ENCODE data around the gene RANBP10. TPM values are rescaled to one million over a fixed set of nuclear protein-coding genes. Genes with fewer than 3 reads are reported as not detected.

Gene RANBP10
- total RNA-seq, 1 experiment from 2014 or later: 17.2 TPM

GRCh38 chr16:67762385-67762784 is 44.0 kb downstream of the RANBP10 start:
- DNase-seq (ENCODE audit: unreplicated experiment): no peak
- Mint-ChIP-seq H3K27me3 (ENCODE audit: insufficient read depth, unreplicated experiment) (no peaks in the 10 kb centered on the region), H3K4me1 (ENCODE audit: insufficient read depth, unreplicated experiment) (peaks cover 7% of the 10 kb centered on the region), H3K9me3 (ENCODE audit: unreplicated experiment) (no peaks in the 10 kb centered on the region), H3K4me3 (ENCODE audit: unreplicated experiment) (no peak overlapping the region), H3K36me3 (ENCODE audit: insufficient read depth, unreplicated experiment) (peaks cover 17% of the 10 kb centered on the region), H3K27ac (ENCODE audit: low read depth, unreplicated experiment) (no peak overlapping the region)
- ChIA-PET POLR2A (interaction anchor here (1.4 kb wide), 1 partner anchor 45 kb away, joined by 3 read pairs; the partner anchor contains the start of gene TSNAXIP1), CTCF (interaction anchor here (0.6 kb wide), 1 partner anchor 53 kb away, joined by 3 read pairs; no protein-coding TSS in a partner anchor)
- BruUV-seq (replicated peaks): no TSS peak
- intact Hi-C loops (cut with micrococcal nuclease): no loop called here
- TF ChIP-seq CTCF (IDR thresholded peaks at IDR 0.05; ENCODE audit: unreplicated experiment): no peak

GRCh38 chr16:67761924-67762323 is 44.4 kb downstream of the RANBP10 start:
- Mint-ChIP-seq H3K4me3 (ENCODE audit: unreplicated experiment) (no peak overlapping the region), H3K36me3 (ENCODE audit: insufficient read depth, unreplicated experiment) (peaks cover 17% of the 10 kb centered on the region), H3K4me1 (ENCODE audit: insufficient read depth, unreplicated experiment) (peaks cover 7% of the 10 kb centered on the region), H3K27me3 (ENCODE audit: insufficient read depth, unreplicated experiment) (no peaks in the 10 kb centered on the region), H3K27ac (ENCODE audit: low read depth, unreplicated experiment) (no peak overlapping the region), H3K9me3 (ENCODE audit: unreplicated experiment) (no peaks in the 10 kb centered on the region)
- intact Hi-C loops (cut with micrococcal nuclease): no loop called here
- ChIA-PET CTCF (interaction anchor here (0.6 kb wide), 1 partner anchor 54 kb away, joined by 3 read pairs; no protein-coding TSS in a partner anchor), POLR2A (interaction anchor here (1.4 kb wide), 1 partner anchor 45 kb away, joined by 3 read pairs; the partner anchor contains the start of gene TSNAXIP1)
- BruUV-seq (replicated peaks): no TSS peak
- no peak for TF ChIP-seq CTCF (IDR thresholded peaks at IDR 0.05; ENCODE audit: unreplicated experiment)
- DNase-seq (ENCODE audit: unreplicated experiment): no peak

- intact Hi-C loops (cut with micrococcal nuclease): no loop called here
- Mint-ChIP-seq H3K9me3 (ENCODE audit: unreplicated experiment) (no peaks in the 10 kb centered on the region), H3K4me1 (ENCODE audit: insufficient read depth, unreplicated experiment) (peaks cover 7% of the 10 kb centered on the region), H3K27me3 (ENCODE audit: insufficient read depth, unreplicated experiment) (no peaks in the 10 kb centered on the region), H3K36me3 (ENCODE audit: insufficient read depth, unreplicated experiment) (peaks cover 16% of the 10 kb centered on the region), H3K27ac (ENCODE audit: low read depth, unreplicated experiment) (no peak overlapping the region), H3K4me3 (ENCODE audit: unreplicated experiment) (no peak overlapping the region)
- POLR2A ChIA-PET: interaction anchor here (0.6 to 1.4 kb wide), 2 partner anchors 25 to 46 kb away, joined by 3 to 4 read pairs; partner anchors contain the start of gene TSNAXIP1
- no TSS peak for BruUV-seq (replicated peaks)
- CTCF ChIA-PET: interaction anchor here (1.2 kb wide), 1 partner anchor 239 kb away, joined by 3 read pairs; no protein-coding TSS in a partner anchor
- DNase-seq (ENCODE audit: unreplicated experiment): no peak
- no peak for TF ChIP-seq CTCF (IDR thresholded peaks at IDR 0.05; ENCODE audit: unreplicated experiment)
These were observed 45.5 kb downstream of the RANBP10 start for GRCh38 chr16:67760956-67761230.

- H3K9me3 Mint-ChIP-seq (ENCODE audit: unreplicated experiment): no peaks in the 10 kb centered on the region
- TF ChIP-seq CTCF (IDR thresholded peaks at IDR 0.05; ENCODE audit: unreplicated experiment): no peak
- no peak for DNase-seq (ENCODE audit: unreplicated experiment)
- intact Hi-C loops (cut with micrococcal nuclease): no loop called here
- peaks cover 16% of the 10 kb centered on the region for H3K36me3 Mint-ChIP-seq (ENCODE audit: insufficient read depth, unreplicated experiment)
- H3K4me3 Mint-ChIP-seq (ENCODE audit: unreplicated experiment): no peak overlapping the region
- BruUV-seq (replicated peaks): no TSS peak
- no peaks in the 10 kb centered on the region for H3K27me3 Mint-ChIP-seq (ENCODE audit: insufficient read depth, unreplicated experiment)
- H3K4me1 Mint-ChIP-seq (ENCODE audit: insufficient read depth, unreplicated experiment): peaks cover 7% of the 10 kb centered on the region
- no peak overlapping the region for H3K27ac Mint-ChIP-seq (ENCODE audit: low read depth, unreplicated experiment)
- CTCF ChIA-PET: interaction anchor here (1.2 kb wide), 1 partner anchor 238 kb away, joined by 3 read pairs; no protein-coding TSS in a partner anchor
- POLR2A ChIA-PET: interaction anchor here (0.6 kb wide), 2 partner anchors 8 to 26 kb away, joined by 3 to 4 read pairs; no protein-coding TSS in a partner anchor
These were observed 46.0 kb downstream of the RANBP10 start for GRCh38 chr16:67760206-67760955.

All from MCF 10A (cell line).